Measurements from ENCODE around the gene CPA3. TPM values are rescaled to one million over a fixed set of nuclear protein-coding genes. Genes with fewer than 3 reads are reported as not detected.

The CPA3 gene
- total RNA-seq, 1 experiment from 2014 or later, result not detected

DNA sequence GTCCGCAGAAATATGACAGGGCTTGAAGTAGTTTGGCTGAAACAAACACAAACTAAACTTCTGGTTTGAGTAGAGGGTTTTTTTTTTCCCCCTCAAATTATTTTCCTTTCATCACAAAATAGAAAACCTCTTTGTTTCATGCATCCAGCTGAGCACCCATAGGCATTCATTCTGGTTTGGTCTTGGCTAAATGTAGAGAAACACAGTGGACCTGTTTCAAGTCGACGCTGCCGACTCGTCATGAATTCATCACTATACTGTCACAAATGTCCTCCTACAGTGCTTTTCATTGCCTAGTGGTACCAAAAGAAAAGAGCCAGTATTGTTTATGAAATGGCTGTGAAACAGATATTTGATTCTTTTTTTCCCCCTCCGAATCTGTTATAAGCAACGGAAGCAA lies 73.8 kb downstream of the CPA3 start:
- no peaks in the 10 kb centered on the region for H3K9me3 ChIP-seq (ENCODE audit: control insufficient read depth in 1 of 2, insufficient read depth in 1 of 2, low read depth in 1 of 2, low read length in 2 of 2)
- TF ChIP-seq CEBPB (IDR thresholded peaks at IDR 0.05; ENCODE audit: low read depth) (no peak), POLR2AphosphoS5 (IDR thresholded peaks at IDR 0.05; ENCODE audit: low read depth, low read length) (no peak), POLR2A (IDR thresholded peaks at IDR 0.05; ENCODE audit: borderline replicate concordance, extremely low read depth, insufficient read depth, insufficient read length) (no peak), CBX3 (IDR thresholded peaks at IDR 0.05; ENCODE audit: low read depth) (no peak), EGR1 (IDR thresholded peaks at IDR 0.05; ENCODE audit: low read depth) (no peak), SIN3A (IDR thresholded peaks at IDR 0.05; ENCODE audit: low read depth) (no peak), JUND (IDR thresholded peaks at IDR 0.05) (no peak), SRF (IDR thresholded peaks at IDR 0.05; ENCODE audit: low read depth) (no peak), FOSL1 (IDR thresholded peaks at IDR 0.05; ENCODE audit: low read depth) (no peak), YY1 (IDR thresholded peaks at IDR 0.05; ENCODE audit: extremely low read depth, insufficient replicate concordance, low read depth, low read length) (no peak), TCF7L2 (IDR thresholded peaks at IDR 0.05; ENCODE audit: borderline replicate concordance, extremely low read depth, insufficient read depth, insufficient read length) (no peak), EZH2phosphoT487 (IDR thresholded peaks at IDR 0.05; ENCODE audit: borderline replicate concordance) (no peak), ZFX (IDR thresholded peaks at IDR 0.05) (no peak), ELF1 (IDR thresholded peaks at IDR 0.05; ENCODE audit: borderline replicate concordance, low read depth) (no peak), SP1 (IDR thresholded peaks at IDR 0.05; ENCODE audit: low read depth) (no peak)
- TF ChIP-seq, protein P1, sequence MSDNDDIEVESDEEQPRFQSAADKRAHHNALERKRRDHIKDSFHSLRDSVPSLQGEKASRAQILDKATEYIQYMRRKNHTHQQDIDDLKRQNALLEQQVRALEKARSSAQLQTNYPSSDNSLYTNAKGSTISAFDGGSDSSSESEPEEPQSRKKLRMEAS (IDR thresholded peaks at IDR 0.05), result no peak
- TF ChIP-seq, protein P2, sequence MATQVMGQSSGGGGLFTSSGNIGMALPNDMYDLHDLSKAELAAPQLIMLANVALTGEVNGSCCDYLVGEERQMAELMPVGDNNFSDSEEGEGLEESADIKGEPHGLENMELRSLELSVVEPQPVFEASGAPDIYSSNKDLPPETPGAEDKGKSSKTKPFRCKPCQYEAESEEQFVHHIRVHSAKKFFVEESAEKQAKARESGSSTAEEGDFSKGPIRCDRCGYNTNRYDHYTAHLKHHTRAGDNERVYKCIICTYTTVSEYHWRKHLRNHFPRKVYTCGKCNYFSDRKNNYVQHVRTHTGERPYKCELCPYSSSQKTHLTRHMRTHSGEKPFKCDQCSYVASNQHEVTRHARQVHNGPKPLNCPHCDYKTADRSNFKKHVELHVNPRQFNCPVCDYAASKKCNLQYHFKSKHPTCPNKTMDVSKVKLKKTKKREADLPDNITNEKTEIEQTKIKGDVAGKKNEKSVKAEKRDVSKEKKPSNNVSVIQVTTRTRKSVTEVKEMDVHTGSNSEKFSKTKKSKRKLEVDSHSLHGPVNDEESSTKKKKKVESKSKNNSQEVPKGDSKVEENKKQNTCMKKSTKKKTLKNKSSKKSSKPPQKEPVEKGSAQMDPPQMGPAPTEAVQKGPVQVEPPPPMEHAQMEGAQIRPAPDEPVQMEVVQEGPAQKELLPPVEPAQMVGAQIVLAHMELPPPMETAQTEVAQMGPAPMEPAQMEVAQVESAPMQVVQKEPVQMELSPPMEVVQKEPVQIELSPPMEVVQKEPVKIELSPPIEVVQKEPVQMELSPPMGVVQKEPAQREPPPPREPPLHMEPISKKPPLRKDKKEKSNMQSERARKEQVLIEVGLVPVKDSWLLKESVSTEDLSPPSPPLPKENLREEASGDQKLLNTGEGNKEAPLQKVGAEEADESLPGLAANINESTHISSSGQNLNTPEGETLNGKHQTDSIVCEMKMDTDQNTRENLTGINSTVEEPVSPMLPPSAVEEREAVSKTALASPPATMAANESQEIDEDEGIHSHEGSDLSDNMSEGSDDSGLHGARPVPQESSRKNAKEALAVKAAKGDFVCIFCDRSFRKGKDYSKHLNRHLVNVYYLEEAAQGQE (IDR thresholded peaks at IDR 0.05; ENCODE audit: low read depth), result no peak
- TF ChIP-seq, protein P3, sequence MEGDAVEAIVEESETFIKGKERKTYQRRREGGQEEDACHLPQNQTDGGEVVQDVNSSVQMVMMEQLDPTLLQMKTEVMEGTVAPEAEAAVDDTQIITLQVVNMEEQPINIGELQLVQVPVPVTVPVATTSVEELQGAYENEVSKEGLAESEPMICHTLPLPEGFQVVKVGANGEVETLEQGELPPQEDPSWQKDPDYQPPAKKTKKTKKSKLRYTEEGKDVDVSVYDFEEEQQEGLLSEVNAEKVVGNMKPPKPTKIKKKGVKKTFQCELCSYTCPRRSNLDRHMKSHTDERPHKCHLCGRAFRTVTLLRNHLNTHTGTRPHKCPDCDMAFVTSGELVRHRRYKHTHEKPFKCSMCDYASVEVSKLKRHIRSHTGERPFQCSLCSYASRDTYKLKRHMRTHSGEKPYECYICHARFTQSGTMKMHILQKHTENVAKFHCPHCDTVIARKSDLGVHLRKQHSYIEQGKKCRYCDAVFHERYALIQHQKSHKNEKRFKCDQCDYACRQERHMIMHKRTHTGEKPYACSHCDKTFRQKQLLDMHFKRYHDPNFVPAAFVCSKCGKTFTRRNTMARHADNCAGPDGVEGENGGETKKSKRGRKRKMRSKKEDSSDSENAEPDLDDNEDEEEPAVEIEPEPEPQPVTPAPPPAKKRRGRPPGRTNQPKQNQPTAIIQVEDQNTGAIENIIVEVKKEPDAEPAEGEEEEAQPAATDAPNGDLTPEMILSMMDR (IDR thresholded peaks at IDR 0.05 in 2 of 3, conservative IDR thresholded peaks at IDR 0.05 in 1 of 3; ENCODE audit: borderline replicate concordance in 1 of 3, insufficient read depth in 1 of 3, low read depth in 2 of 3, low read length in 2 of 3), result no peak
- no peak overlapping the region for H3K9ac ChIP-seq (ENCODE audit: low read length)
- no peaks in the 10 kb centered on the region for H3K79me2 ChIP-seq (ENCODE audit: insufficient read depth, low read length)
- H3K9me2 ChIP-seq (ENCODE audit: insufficient read depth), result no peaks in the 10 kb centered on the region
- no peak for DNase-seq (ENCODE audit: low read depth, low spot score)
- RAD21 ChIA-PET (ENCODE audit: low non-redundant PET in 1 of 2, low total read pairs in 2 of 2, uncharacterized antibody in 2 of 2, unreplicated experiment in 2 of 2), result no interaction called here
- H2AFZ ChIP-seq (ENCODE audit: low read depth, low read length, poor library complexity, severe bottlenecking), result no peak overlapping the region
- CTCF ChIA-PET, result no interaction called here
- ATAC-seq, result no peak
- POLR2A ChIA-PET, result no interaction called here
- H4K20me1 ChIP-seq (ENCODE audit: insufficient read depth), result no peaks in the 10 kb centered on the region
- no peak overlapping the region for H3K4me2 ChIP-seq (ENCODE audit: low read length)
- H3K27me3 ChIP-seq (ENCODE audit: insufficient read depth, low read length), result no peaks in the 10 kb centered on the region
- H3K36me3 ChIP-seq (ENCODE audit: control insufficient read depth in 1 of 2, insufficient read depth in 2 of 2, low read length in 2 of 2), result no peaks in the 10 kb centered on the region
- H3K4me1 ChIP-seq (ENCODE audit: control insufficient read depth in 1 of 2, insufficient read depth in 2 of 2, low read length in 2 of 2), result no peaks in the 10 kb centered on the region
- no peak overlapping the region for H3K4me3 ChIP-seq (replicated peaks in 1 of 2; ENCODE audit: low read depth in 1 of 2, low read length in 2 of 2)
- intact Hi-C loops (cut with micrococcal nuclease), result no loop called here
- H3K27ac ChIP-seq (ENCODE audit: low read depth, low read length), result no peak overlapping the region
- no TSS peak for BruUV-seq (replicated peaks)
